ENCODE results near the gene C17orf78.

C17orf78 gene

GRCh38 chr17:37358098-37358829, 17.5 kb upstream of the C17orf78 start:
- H3K9ac ChIP-seq (ENCODE audit: low read depth in 1 of 2, low read length in 2 of 2): peak overlapping the region; percentile 49 to 80
- no peaks in the 10 kb centered on the region for H3K27me3 ChIP-seq (ENCODE audit: control insufficient read depth in 1 of 2, insufficient read depth in 2 of 2, low read length in 2 of 2)
- H3K36me3 ChIP-seq (ENCODE audit: control insufficient read depth in 1 of 2, insufficient read depth in 2 of 2, low read length in 2 of 2): peaks cover 0 to 7% of the 10 kb centered on the region in 2 donors
- peak overlapping the region; percentile 81 to 96 for H3K4me3 ChIP-seq (ENCODE audit: low read depth in 1 of 2, low read length in 2 of 2)
- no peaks in the 10 kb centered on the region for H3K9me3 ChIP-seq (ENCODE audit: control insufficient read depth in 1 of 2, low read length in 2 of 2)
- peak overlapping the region; percentile 51 for H3K27ac ChIP-seq (ENCODE audit: low read depth, low read length)
- H3K4me1 ChIP-seq (ENCODE audit: control insufficient read depth in 1 of 2, insufficient read depth in 2 of 2, low read length in 2 of 2): peaks cover 9 to 18% of the 10 kb centered on the region in 2 donors

DNA sequence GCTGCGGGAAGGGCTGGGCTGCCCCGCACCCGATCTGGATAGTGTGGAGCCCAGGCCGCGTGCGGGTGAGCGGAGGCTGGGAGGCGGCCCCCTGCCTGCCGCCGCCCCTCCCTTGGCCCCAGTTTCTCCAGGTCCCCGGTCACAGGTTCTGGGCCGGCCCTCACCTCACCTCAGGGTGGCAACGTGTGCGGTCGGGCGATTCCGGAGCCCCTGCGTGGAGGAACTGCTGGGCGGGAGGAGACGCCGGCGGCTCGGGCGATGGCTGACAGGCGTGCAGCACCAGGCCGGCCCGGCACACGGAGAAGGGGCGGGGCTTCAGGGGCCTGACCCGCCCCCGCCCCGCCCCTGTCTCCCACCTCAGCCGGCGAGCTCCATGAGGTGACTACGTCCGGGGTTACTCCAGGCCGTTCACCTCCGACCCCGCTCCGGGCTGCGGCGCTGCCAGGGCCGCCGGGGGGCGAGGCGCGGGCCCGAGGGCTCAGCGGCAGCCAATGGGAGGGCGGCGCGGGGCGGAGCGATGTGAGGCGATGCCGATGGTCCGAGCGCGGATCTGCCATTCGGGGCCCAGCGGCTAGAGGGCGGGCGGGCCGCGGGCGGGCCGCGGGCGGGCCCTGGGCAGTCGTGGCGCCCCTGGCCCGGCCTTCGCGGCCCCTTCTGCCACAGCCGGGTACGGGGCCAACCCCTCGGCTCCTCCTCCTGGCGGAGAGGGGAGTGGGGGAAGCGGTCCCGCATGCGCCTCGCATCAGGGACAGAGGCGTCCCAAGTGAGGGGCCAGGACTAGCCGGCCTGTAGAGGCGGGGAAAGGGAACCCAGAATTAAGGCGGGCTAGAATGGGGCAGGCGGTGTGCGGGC, 16.7 kb upstream of the C17orf78 start:
- peaks cover 9 to 18% of the 10 kb centered on the region in 2 donors for H3K4me1 ChIP-seq (ENCODE audit: control insufficient read depth in 1 of 2, insufficient read depth in 2 of 2, low read length in 2 of 2)
- H3K4me3 ChIP-seq (ENCODE audit: low read depth in 1 of 2, low read length in 2 of 2): peak overlapping the region; percentile 81 to 96
- H3K9me3 ChIP-seq (ENCODE audit: control insufficient read depth in 1 of 2, low read length in 2 of 2): no peaks in the 10 kb centered on the region
- peak overlapping the region; percentile 66 to 80 for H3K9ac ChIP-seq (ENCODE audit: low read depth in 1 of 2, low read length in 2 of 2)
- peaks cover 0 to 3% of the 10 kb centered on the region in 2 donors for H3K36me3 ChIP-seq (ENCODE audit: control insufficient read depth in 1 of 2, insufficient read depth in 2 of 2, low read length in 2 of 2)
- no peaks in the 10 kb centered on the region for H3K27me3 ChIP-seq (ENCODE audit: control insufficient read depth in 1 of 2, insufficient read depth in 2 of 2, low read length in 2 of 2)
- H3K27ac ChIP-seq (ENCODE audit: low read depth, low read length): peak overlapping the region; percentile 66

DNA sequence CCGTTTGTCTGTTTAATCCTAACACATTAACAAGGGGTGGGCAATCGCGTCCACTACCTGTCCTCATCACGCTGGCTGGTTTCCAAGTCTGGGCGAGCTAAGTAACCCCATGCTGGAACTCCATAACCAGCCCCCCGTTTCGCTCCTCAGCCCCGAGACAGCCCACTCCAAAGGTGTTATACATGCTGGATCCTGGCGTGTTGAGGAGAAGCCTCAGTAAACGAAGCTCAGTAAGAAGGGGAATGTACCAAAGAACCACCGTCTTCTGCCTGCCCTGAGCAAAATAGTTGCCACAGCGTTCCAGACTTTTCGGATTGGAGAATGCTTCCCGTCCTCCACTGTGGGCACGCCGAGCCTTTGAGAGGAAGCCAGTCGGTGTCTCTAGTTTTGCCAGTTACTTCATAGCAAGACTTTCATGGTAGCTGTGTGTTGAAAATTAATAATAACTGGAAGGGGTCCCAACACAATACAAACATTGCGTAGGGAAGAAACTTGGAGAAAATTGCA, 16.1 kb upstream of the C17orf78 start:
- Histone ChIP-seq H3K9me3 (ENCODE audit: control insufficient read depth in 1 of 2, low read length in 2 of 2) (no peaks in the 10 kb centered on the region), H3K4me3 (ENCODE audit: low read depth in 1 of 2, low read length in 2 of 2) (peak overlapping the region; percentile 81 to 96), H3K27ac (ENCODE audit: low read depth, low read length) (peak overlapping the region; percentile 66), H3K9ac (ENCODE audit: low read depth in 1 of 2, low read length in 2 of 2) (peak overlapping the region; percentile 66 to 68), H3K36me3 (ENCODE audit: control insufficient read depth in 1 of 2, insufficient read depth in 2 of 2, low read length in 2 of 2) (no peaks in the 10 kb centered on the region), H3K27me3 (ENCODE audit: control insufficient read depth in 1 of 2, insufficient read depth in 2 of 2, low read length in 2 of 2) (no peaks in the 10 kb centered on the region), H3K4me1 (ENCODE audit: control insufficient read depth in 1 of 2, insufficient read depth in 2 of 2, low read length in 2 of 2) (peaks cover 9 to 18% of the 10 kb centered on the region in 2 donors)

- H3K27me3 ChIP-seq (ENCODE audit: control insufficient read depth in 1 of 2, insufficient read depth in 2 of 2, low read length in 2 of 2): no peaks in the 10 kb centered on the region
- no peak overlapping the region for H3K9ac ChIP-seq (ENCODE audit: low read depth in 1 of 2, low read length in 2 of 2)
- no peaks in the 10 kb centered on the region for H3K36me3 ChIP-seq (ENCODE audit: control insufficient read depth in 1 of 2, insufficient read depth in 2 of 2, low read length in 2 of 2)
- peaks cover 9 to 18% of the 10 kb centered on the region in 2 donors for H3K4me1 ChIP-seq (ENCODE audit: control insufficient read depth in 1 of 2, insufficient read depth in 2 of 2, low read length in 2 of 2)
- H3K9me3 ChIP-seq (ENCODE audit: control insufficient read depth in 1 of 2, low read length in 2 of 2): no peaks in the 10 kb centered on the region
- no peak overlapping the region for H3K4me3 ChIP-seq (ENCODE audit: low read depth in 1 of 2, low read length in 2 of 2)
- no peak overlapping the region for H3K27ac ChIP-seq (ENCODE audit: low read depth, low read length)
Observed at GRCh38 chr17:37360632-37361031, 15.2 kb upstream of the C17orf78 start.

DNA sequence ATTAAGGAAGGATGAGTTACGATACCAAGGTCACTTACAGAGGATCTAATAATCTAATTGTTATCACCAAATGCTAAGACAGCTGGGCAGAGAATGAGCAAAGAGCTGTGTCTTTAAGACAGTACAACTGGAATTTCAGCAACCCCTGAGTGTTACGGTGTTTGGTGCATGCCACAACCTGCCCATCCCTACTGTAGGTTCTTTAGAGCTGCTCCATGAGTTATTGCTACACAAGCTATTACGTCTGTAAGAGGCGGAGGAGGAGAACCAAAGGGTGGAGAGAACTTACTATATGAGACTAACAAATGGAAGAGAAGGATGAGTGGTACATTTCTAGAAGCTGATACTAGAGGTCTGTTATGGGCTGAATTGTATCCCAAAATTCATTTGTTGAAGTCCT, 14.2 kb upstream of the C17orf78 start:
- Histone ChIP-seq H3K27me3 (ENCODE audit: control insufficient read depth in 1 of 2, insufficient read depth in 2 of 2, low read length in 2 of 2) (no peaks in the 10 kb centered on the region), H3K9me3 (ENCODE audit: control insufficient read depth in 1 of 2, low read length in 2 of 2) (no peaks in the 10 kb centered on the region), H3K4me3 (ENCODE audit: low read depth in 1 of 2, low read length in 2 of 2) (no peak overlapping the region), H3K9ac (ENCODE audit: low read depth in 1 of 2, low read length in 2 of 2) (no peak overlapping the region), H3K4me1 (ENCODE audit: control insufficient read depth in 1 of 2, insufficient read depth in 2 of 2, low read length in 2 of 2) (peaks cover 9 to 18% of the 10 kb centered on the region in 2 donors), H3K27ac (ENCODE audit: low read depth, low read length) (no peak overlapping the region), H3K36me3 (ENCODE audit: control insufficient read depth in 1 of 2, insufficient read depth in 2 of 2, low read length in 2 of 2) (no peaks in the 10 kb centered on the region)

DNA sequence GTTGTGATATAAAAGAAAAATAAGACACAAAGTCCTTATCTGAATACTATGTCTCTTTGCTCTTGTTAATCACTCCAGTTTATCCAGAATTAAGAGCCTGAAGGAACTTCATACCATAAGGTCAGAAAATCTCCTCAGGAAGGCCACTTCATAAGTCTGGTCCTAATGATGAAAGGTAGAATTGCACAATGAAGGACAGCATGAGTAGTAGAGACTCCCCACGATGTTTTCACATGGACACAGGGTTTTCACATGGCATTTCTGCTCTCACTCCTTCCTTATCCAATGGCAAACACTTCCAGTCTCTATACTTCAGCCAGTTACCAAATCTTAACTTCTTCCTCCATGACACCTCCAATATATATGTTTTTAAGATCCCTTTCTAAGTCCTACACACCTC, 10.2 kb upstream of the C17orf78 start:
- no peak overlapping the region for H3K4me3 ChIP-seq (ENCODE audit: low read depth in 1 of 2, low read length in 2 of 2)
- no peaks in the 10 kb centered on the region for H3K9me3 ChIP-seq (ENCODE audit: control insufficient read depth in 1 of 2, low read length in 2 of 2)
- no peaks in the 10 kb centered on the region for H3K36me3 ChIP-seq (ENCODE audit: control insufficient read depth in 1 of 2, insufficient read depth in 2 of 2, low read length in 2 of 2)
- H3K4me1 ChIP-seq (ENCODE audit: control insufficient read depth in 1 of 2, insufficient read depth in 2 of 2, low read length in 2 of 2): peaks cover 0 to 2% of the 10 kb centered on the region in 2 donors
- no peak overlapping the region for H3K9ac ChIP-seq (ENCODE audit: low read depth in 1 of 2, low read length in 2 of 2)
- H3K27ac ChIP-seq (ENCODE audit: low read depth, low read length): no peak overlapping the region
- H3K27me3 ChIP-seq (ENCODE audit: control insufficient read depth in 1 of 2, insufficient read depth in 2 of 2, low read length in 2 of 2): no peaks in the 10 kb centered on the region

- H3K9me3 ChIP-seq (ENCODE audit: control insufficient read depth in 1 of 2, low read length in 2 of 2): no peaks in the 10 kb centered on the region
Observed at GRCh38 chr17:37368577-37368976, 7.2 kb upstream of the C17orf78 start.

DNA sequence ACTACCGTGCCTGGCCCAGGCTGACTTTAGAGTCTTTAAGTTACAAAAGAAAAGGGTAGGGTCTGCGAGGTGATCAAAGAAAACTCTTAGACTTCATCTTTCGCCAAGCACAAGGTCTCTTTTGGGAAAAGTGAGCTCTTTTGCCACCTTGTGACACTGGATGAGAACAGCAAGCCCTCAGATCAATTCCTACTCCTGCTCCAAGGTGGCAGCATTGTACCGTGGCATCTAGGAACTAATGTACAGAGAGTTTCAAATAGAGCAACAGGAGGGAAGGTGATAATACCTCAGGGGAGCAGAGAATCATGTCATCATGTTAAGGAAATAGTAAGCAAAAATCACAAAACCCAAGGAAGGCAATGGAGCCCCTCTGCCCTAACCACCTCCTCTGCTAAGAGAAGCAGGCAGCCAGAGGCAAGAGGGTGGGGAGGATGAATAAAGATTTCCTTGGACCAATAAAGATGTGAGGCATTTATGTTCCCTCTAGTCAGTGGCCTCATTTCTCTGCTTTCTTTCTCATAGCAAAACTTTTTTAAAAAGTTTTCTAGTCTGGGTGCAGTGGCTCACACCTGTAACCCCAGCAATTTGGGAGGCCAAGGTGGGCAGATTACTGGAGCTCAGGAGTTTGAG, 2.1 kb upstream of the C17orf78 start:
- no peaks in the 10 kb centered on the region for H3K36me3 ChIP-seq (ENCODE audit: control insufficient read depth in 1 of 2, insufficient read depth in 2 of 2, low read length in 2 of 2)
- no peak overlapping the region for H3K27ac ChIP-seq (ENCODE audit: low read depth, low read length)
- H3K27me3 ChIP-seq (ENCODE audit: control insufficient read depth in 1 of 2, insufficient read depth in 2 of 2, low read length in 2 of 2): no peaks in the 10 kb centered on the region
- H3K9ac ChIP-seq (ENCODE audit: low read depth in 1 of 2, low read length in 2 of 2): no peak overlapping the region
- H3K4me1 ChIP-seq (ENCODE audit: control insufficient read depth in 1 of 2, insufficient read depth in 2 of 2, low read length in 2 of 2): peaks cover 5 to 11% of the 10 kb centered on the region in 2 donors
- H3K4me3 ChIP-seq (ENCODE audit: low read depth in 1 of 2, low read length in 2 of 2): no peak overlapping the region
- H3K9me3 ChIP-seq (ENCODE audit: control insufficient read depth in 1 of 2, low read length in 2 of 2): no peaks in the 10 kb centered on the region

More at GRCh38 chr17:37368577-37368976, 7.2 kb upstream of the C17orf78 start:
- Histone ChIP-seq H3K36me3 (ENCODE audit: control insufficient read depth in 1 of 2, insufficient read depth in 2 of 2, low read length in 2 of 2) (no peaks in the 10 kb centered on the region), H3K4me1 (ENCODE audit: control insufficient read depth in 1 of 2, insufficient read depth in 2 of 2, low read length in 2 of 2) (no peaks in the 10 kb centered on the region), H3K27ac (ENCODE audit: low read depth, low read length) (no peak overlapping the region), H3K4me3 (ENCODE audit: low read depth in 1 of 2, low read length in 2 of 2) (no peak overlapping the region), H3K9ac (ENCODE audit: low read depth in 1 of 2, low read length in 2 of 2) (no peak overlapping the region), H3K27me3 (ENCODE audit: control insufficient read depth in 1 of 2, insufficient read depth in 2 of 2, low read length in 2 of 2) (no peaks in the 10 kb centered on the region)

DNA sequence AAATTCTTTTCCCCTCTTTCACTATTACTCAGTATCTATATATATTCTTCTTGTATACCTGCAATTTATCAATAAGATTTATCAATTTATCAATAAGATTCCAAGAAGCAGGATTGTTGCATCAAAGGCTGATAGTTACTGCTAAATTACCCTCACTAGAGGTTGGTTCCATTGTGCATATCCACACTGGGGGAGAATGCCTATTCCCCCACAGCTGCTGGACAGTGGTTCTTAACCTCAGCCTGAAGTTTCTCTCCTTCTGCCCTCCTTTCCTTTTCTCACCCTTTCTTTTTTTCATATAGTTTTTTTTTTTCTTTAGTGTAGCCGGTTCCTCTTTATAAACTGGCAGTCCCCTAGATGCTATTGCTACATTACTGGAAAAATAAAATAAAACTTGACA, 6.3 kb downstream of the C17orf78 start:
- Histone ChIP-seq H3K9me3 (ENCODE audit: control insufficient read depth in 1 of 2, low read length in 2 of 2) (no peaks in the 10 kb centered on the region), H3K9ac (ENCODE audit: low read depth in 1 of 2, low read length in 2 of 2) (no peak overlapping the region), H3K27ac (ENCODE audit: low read depth, low read length) (no peak overlapping the region), H3K4me3 (ENCODE audit: low read depth in 1 of 2, low read length in 2 of 2) (no peak overlapping the region), H3K36me3 (ENCODE audit: control insufficient read depth in 1 of 2, insufficient read depth in 2 of 2, low read length in 2 of 2) (no peaks in the 10 kb centered on the region), H3K27me3 (ENCODE audit: control insufficient read depth in 1 of 2, insufficient read depth in 2 of 2, low read length in 2 of 2) (no peaks in the 10 kb centered on the region), H3K4me1 (ENCODE audit: control insufficient read depth in 1 of 2, insufficient read depth in 2 of 2, low read length in 2 of 2) (peaks cover 12 to 16% of the 10 kb centered on the region in 2 donors)
